GM12878 (cell line): ENCODE measurements around the gene DPP6. TPM values are rescaled to one million over a fixed set of nuclear protein-coding genes. Genes with fewer than 3 reads are reported as not detected.

ENCODE experiments used
- ATAC-seq: fragments of 200-7000 bp; cut with Tn5 transposase; 3 replicates; pipeline ENCODE4 v1.9.1; 2020; ENCODE audit warnings: mild to moderate bottlenecking, moderate library complexity
- BruUV-seq: library from RNA; stranded (reverse); fragments of 400-500 nt; replicated peaks from 2 replicates; lab custom pipeline; 2021; lab: Mats Ljungman, UMichigan
- CTCF ChIA-PET: fragments of 300-600 bp; sonication (Branson Sonifier 250); formaldehyde crosslinking; extraction: SDS; loops from one replicate; lab custom pipeline; 2021; ENCODE audit warnings: inconsistent platforms; lab: Yijun Ruan, JAX
- POLR2A ChIA-PET: fragments of 350-600 bp; formaldehyde crosslinking; extraction: SDS; loops from one replicate; lab custom pipeline; 2021; ENCODE audit warnings: inconsistent platforms; lab: Charles Lee
- RAD21 ChIA-PET: fragments of 300-600 bp; sonication (Branson Sonifier 250); formaldehyde crosslinking; loops from one replicate; lab custom pipeline; 2023; ENCODE audit warnings: antibody characterized with exemption; ENCODE audit not compliant: unreplicated experiment; lab: Charles Lee
- SMC1A ChIA-PET: fragments of 300-600 bp; sonication (Branson Sonifier 250); formaldehyde crosslinking; loops from one replicate; lab custom pipeline; 2023; ENCODE audit not compliant: unreplicated experiment, uncharacterized antibody; lab: Charles Lee
- DNase-seq: peaks from one replicate; pipeline ENCODE4 v3.0.0-alpha.2; 2011; ENCODE audit warnings: low read depth, low spot score
- FAIRE-seq: peaks from 3 replicates; lab custom pipeline; 2011; peaks lifted over from hg19 to GRCh38; lab: Jason Lieb, UNC
- H2AFZ ChIP-seq: 2 replicates; pipeline ENCODE4 v1.6.0; 2011; ENCODE audit warnings: low read depth, low read length, control low read depth; ENCODE audit not compliant: control insufficient read depth
- H3K27ac ChIP-seq: 2 replicates; pipeline ENCODE4 v1.5.1; 2011; ENCODE audit warnings: control low read depth; ENCODE audit not compliant: control insufficient read depth, insufficient read depth
- H3K27me3 ChIP-seq, 2 experiments: replicated peaks in 1 of 2; 2 replicates each; pipeline versions ENCODE4 v1.6.0 to v1.6.1; 2011; ENCODE audit warnings: low read length in 1 of 2; ENCODE audit not compliant: control insufficient read depth in 2 of 2, insufficient read depth in 2 of 2
- H3K36me3 ChIP-seq, 2 experiments: 2 replicates each; pipeline ENCODE4 v1.5.1; 2011; ENCODE audit warnings: low read length in 1 of 2; ENCODE audit not compliant: control insufficient read depth in 2 of 2, insufficient read depth in 2 of 2
- H3K4me1 ChIP-seq: 2 replicates; pipeline ENCODE4 v1.6.1; 2011; ENCODE audit warnings: mild to moderate bottlenecking, low read length, moderate library complexity, mixed read lengths; ENCODE audit not compliant: control insufficient read depth, insufficient read depth
- H3K4me2 ChIP-seq: 2 replicates; pipeline ENCODE4 v1.6.0; 2011; ENCODE audit warnings: control low read depth; ENCODE audit not compliant: control insufficient read depth, insufficient read depth
- H3K4me3 ChIP-seq: fragments of 200-600 bp; sonication (generic); 2 replicates; pipeline ENCODE4 v1.5.1; 2016
- H3K79me2 ChIP-seq: 2 replicates; pipeline ENCODE4 v1.6.0; 2011; ENCODE audit warnings: low read length; ENCODE audit not compliant: control insufficient read depth, insufficient read depth
- H3K9ac ChIP-seq: 2 replicates; pipeline ENCODE4 v1.8.0; 2011; ENCODE audit warnings: low read length, control low read depth, mixed read lengths; ENCODE audit not compliant: control insufficient read depth, insufficient read depth
- H3K9me3 ChIP-seq: replicated peaks from 3 replicates; pipeline ENCODE4 v1.5.1; 2011; ENCODE audit warnings: mild to moderate bottlenecking, low read length; ENCODE audit not compliant: control insufficient read depth, insufficient read depth
- H4K20me1 ChIP-seq: 2 replicates; pipeline ENCODE4 v1.6.0; 2011; ENCODE audit not compliant: control insufficient read depth, insufficient read depth
- CHD1 ChIP-seq: IDR thresholded peaks from 2 replicates; pipeline ENCODE4 v1.6.1; 2012; ENCODE audit warnings: low read depth, low read length, improper control_type of control experiment
- CHD2 ChIP-seq: IDR thresholded peaks from 2 replicates; pipeline ENCODE4 v1.6.1; 2011; ENCODE audit warnings: low read depth, low read length, improper control_type of control experiment, borderline replicate concordance
- KAT2A ChIP-seq: conservative IDR thresholded peaks from 2 replicates; pipeline ENCODE4 v1.6.1; 2011; ENCODE audit warnings: low read depth, low read length; ENCODE audit not compliant: control insufficient read depth
- MTA3 ChIP-seq: IDR thresholded peaks from 2 replicates; pipeline ENCODE4 v1.6.1; 2012; ENCODE audit warnings: low read length, inconsistent platforms, borderline replicate concordance
- NFYA ChIP-seq: IDR thresholded peaks from 2 replicates; pipeline ENCODE4 v1.6.1; 2011; ENCODE audit warnings: low read depth, mild to moderate bottlenecking, low read length, improper control_type of control experiment, borderline replicate concordance
- NR2F1 ChIP-seq: fragments of 450-650 bp; conservative IDR thresholded peaks from 2 replicates; pipeline ENCODE4 v1.6.1; 2017; ENCODE audit warnings: mild to moderate bottlenecking
- POLR2AphosphoS5 ChIP-seq: IDR thresholded peaks from 2 replicates; pipeline ENCODE4 v1.6.1; 2011; ENCODE audit warnings: mild to moderate bottlenecking, low read length, inconsistent platforms
- RAD21 ChIP-seq: IDR thresholded peaks from 2 replicates; pipeline ENCODE4 v1.6.1; 2011; ENCODE audit warnings: mild to moderate bottlenecking, low read depth, low read length, moderate library complexity; ENCODE audit not compliant: insufficient read depth
- RB1 ChIP-seq: fragments of 450-650 bp; formaldehyde crosslinking; IDR thresholded peaks from 2 replicates; pipeline ENCODE4 v1.6.1; 2017; ENCODE audit warnings: mild to moderate bottlenecking, borderline replicate concordance
- SIN3A ChIP-seq: IDR thresholded peaks from 2 replicates; pipeline ENCODE4 v1.6.1; 2012; ENCODE audit warnings: low read depth, low read length, improper control_type of control experiment
- SP1 ChIP-seq: IDR thresholded peaks from one replicate; pipeline ENCODE4 v1.6.1; 2011; ENCODE audit warnings: low read depth, low read length
- SREBF2 ChIP-seq: IDR thresholded peaks from 2 replicates; pipeline ENCODE4 v1.6.1; 2012; ENCODE audit warnings: mild to moderate bottlenecking, low read length
- ZZZ3 ChIP-seq: IDR thresholded peaks from 2 replicates; pipeline ENCODE4 v1.6.1; 2011; ENCODE audit warnings: low read depth; ENCODE audit not compliant: control insufficient read depth, insufficient read length
- whole genome bisulfite sequencing: methylation state at CpG from one replicate; pipeline ENCODE4 v1.1.6; 2016; ENCODE audit warnings: low lambda C conversion rate; ENCODE audit not compliant: insufficient replicate concordance, insufficient coverage; ENCODE audit errors: missing lambda C conversion rate; 5-methylcytosine and 5-hydroxymethylcytosine counted together
- in situ Hi-C: fragments of 300-500 bp; cut with MboI; formaldehyde crosslinking; loops from 9 replicates; pipeline ENCODE4 v1.14.3; 2018; ENCODE audit warnings: mixed read lengths
- intact Hi-C: fragments of 100-400 bp; cut with micrococcal nuclease; formaldehyde crosslinking; loops from one replicate; pipeline ENCODE4 v1.14.2; 2022; ENCODE audit not compliant: unreplicated experiment
- polyA plus RNA-seq, 11 experiments: library from polyadenylated mRNA; depleted of rRNA in 4 of 11; unstranded in 6 of 11; stranded (reverse) in 5 of 11; fragments of >200 nt; fragmentation: Nextera tagmentation in 4 of 11; fragmentation: Illumina TruSeq in 1 of 11; extraction: Ambion mirVana in 4 of 11; extraction: Trizol in 1 of 11; gene quantifications; 1 replicate in 1 of 11; 2 replicates in 10 of 11; pipeline versions ENCODE4 v1.2.1 to v1.2.3, GENCODE V29; 2011 to 2016; ENCODE audit warnings: inconsistent platforms in 2 of 11, missing spikeins in 2 of 11, low read depth in 1 of 11
- total RNA-seq, 4 experiments: library from RNA; depleted of rRNA in 3 of 4; stranded (reverse); fragments of >200 nt in 3 of 4; fragmentation: Illumina TruSeq in 1 of 4; extraction: Trizol in 1 of 4; gene quantifications; 2 replicates each; pipeline versions ENCODE4 v1.2.1 to v1.2.3, GENCODE V29; 2013 to 2021
- TF ChIP-seq, protein P1 (sequence below): IDR thresholded peaks from 2 replicates; pipeline ENCODE4 v1.6.1; 2012; ENCODE audit warnings: low read depth, low read length, improper control_type of control experiment
- TF ChIP-seq, protein P2 (sequence below): IDR thresholded peaks from 2 replicates; pipeline ENCODE4 v1.6.1; 2012; ENCODE audit warnings: low read depth, low read length, improper control_type of control experiment
- TF ChIP-seq, protein P3 (sequence below): IDR thresholded peaks from 2 replicates; pipeline ENCODE4 v1.6.1; 2012; ENCODE audit warnings: mild to moderate bottlenecking, low read depth, low read length

The DPP6 gene
- total and polyA plus RNA-seq, 10 of the 15 experiments (the other 5 are each of a cell fraction or from before 2014, with no cell fraction given), result not detected

DNA sequence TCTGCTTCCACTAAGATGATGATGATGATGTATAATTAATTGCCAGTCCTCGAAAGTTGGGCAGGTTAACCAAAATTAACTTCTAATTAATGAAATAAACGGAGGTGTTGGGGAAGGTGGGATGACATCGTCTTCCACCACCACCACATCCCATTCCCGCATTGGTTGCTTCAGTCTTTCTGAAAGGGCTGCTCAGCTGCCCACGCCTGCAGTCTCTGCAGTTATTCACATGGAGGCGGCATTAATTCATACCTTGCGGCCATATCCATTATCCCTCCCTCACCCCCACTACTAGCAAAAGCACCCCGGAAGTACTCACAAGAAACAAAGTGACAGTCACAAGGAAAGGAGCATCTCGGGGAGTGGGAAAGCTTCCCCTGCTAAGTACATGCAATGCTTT is 387.9 kb downstream of the DPP6 start:
- intact Hi-C loops, result no loop called here
- Histone ChIP-seq H4K20me1 (no peaks in the 10 kb centered on the region), H3K4me2 (no peak overlapping the region), H2AFZ (no peak overlapping the region), H3K27me3 (no peaks in the 10 kb centered on the region), H3K4me1 (no peaks in the 10 kb centered on the region), H3K9me3 (no peaks in the 10 kb centered on the region), H3K27ac (no peak overlapping the region), H3K9ac (no peak overlapping the region), H3K79me2 (no peaks in the 10 kb centered on the region), H3K4me3 (no peak overlapping the region)
- ChIA-PET RAD21 (no interaction called here), POLR2A (no interaction called here)
- WGBS, result 35% methylated on average over 9 of the region's 9 CpGs
- ATAC-seq (no peak), FAIRE-seq (no peak)
- in situ Hi-C loops, result no loop called here
- TF ChIP-seq KAT2A, result no peak
- TF ChIP-seq CHD1, result no peak
- TF ChIP-seq ZZZ3, result no peak
- TF ChIP-seq SREBF2, result no peak
- no peak for TF ChIP-seq MTA3
- no peak for TF ChIP-seq SIN3A
- TF ChIP-seq SP1, result no peak
- TF ChIP-seq NR2F1, result no peak
- no peak for TF ChIP-seq POLR2AphosphoS5
- TF ChIP-seq RB1, result no peak
- TF ChIP-seq, protein P1, sequence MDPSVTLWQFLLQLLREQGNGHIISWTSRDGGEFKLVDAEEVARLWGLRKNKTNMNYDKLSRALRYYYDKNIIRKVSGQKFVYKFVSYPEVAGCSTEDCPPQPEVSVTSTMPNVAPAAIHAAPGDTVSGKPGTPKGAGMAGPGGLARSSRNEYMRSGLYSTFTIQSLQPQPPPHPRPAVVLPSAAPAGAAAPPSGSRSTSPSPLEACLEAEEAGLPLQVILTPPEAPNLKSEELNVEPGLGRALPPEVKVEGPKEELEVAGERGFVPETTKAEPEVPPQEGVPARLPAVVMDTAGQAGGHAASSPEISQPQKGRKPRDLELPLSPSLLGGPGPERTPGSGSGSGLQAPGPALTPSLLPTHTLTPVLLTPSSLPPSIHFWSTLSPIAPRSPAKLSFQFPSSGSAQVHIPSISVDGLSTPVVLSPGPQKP, result no peak
- TF ChIP-seq, protein P2, sequence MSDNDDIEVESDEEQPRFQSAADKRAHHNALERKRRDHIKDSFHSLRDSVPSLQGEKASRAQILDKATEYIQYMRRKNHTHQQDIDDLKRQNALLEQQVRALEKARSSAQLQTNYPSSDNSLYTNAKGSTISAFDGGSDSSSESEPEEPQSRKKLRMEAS, result no peak
- no peak for TF ChIP-seq NFYA
- TF ChIP-seq, protein P3, sequence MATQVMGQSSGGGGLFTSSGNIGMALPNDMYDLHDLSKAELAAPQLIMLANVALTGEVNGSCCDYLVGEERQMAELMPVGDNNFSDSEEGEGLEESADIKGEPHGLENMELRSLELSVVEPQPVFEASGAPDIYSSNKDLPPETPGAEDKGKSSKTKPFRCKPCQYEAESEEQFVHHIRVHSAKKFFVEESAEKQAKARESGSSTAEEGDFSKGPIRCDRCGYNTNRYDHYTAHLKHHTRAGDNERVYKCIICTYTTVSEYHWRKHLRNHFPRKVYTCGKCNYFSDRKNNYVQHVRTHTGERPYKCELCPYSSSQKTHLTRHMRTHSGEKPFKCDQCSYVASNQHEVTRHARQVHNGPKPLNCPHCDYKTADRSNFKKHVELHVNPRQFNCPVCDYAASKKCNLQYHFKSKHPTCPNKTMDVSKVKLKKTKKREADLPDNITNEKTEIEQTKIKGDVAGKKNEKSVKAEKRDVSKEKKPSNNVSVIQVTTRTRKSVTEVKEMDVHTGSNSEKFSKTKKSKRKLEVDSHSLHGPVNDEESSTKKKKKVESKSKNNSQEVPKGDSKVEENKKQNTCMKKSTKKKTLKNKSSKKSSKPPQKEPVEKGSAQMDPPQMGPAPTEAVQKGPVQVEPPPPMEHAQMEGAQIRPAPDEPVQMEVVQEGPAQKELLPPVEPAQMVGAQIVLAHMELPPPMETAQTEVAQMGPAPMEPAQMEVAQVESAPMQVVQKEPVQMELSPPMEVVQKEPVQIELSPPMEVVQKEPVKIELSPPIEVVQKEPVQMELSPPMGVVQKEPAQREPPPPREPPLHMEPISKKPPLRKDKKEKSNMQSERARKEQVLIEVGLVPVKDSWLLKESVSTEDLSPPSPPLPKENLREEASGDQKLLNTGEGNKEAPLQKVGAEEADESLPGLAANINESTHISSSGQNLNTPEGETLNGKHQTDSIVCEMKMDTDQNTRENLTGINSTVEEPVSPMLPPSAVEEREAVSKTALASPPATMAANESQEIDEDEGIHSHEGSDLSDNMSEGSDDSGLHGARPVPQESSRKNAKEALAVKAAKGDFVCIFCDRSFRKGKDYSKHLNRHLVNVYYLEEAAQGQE, result no peak
- no peak for TF ChIP-seq CHD2
- no peak for TF ChIP-seq RAD21
- TF ChIP-seq, all 136 proteins: peak for 0
- DNase-seq, result no peak
- CTCF ChIA-PET, result no interaction called here
- SMC1A ChIA-PET, result no interaction called here
- BruUV-seq, result no TSS peak
- no peaks in the 10 kb centered on the region for H3K36me3 ChIP-seq
